K562 (cell line): Measurements from ENCODE around the gene MYOM1. TPM values are rescaled to one million over a fixed set of nuclear protein-coding genes. Genes with fewer than 3 reads are reported as not detected.

ENCODE experiments used
- ARID3A ChIP-seq: IDR thresholded peaks from 2 replicates; pipeline ENCODE4 v1.6.1; 2012; ENCODE audit warnings: low read depth, low read length, improper control_type of control experiment, borderline replicate concordance
- CEBPB ChIP-seq: fragments of 450-650 bp; IDR thresholded peaks from 2 replicates; pipeline ENCODE4 v1.6.1; 2016; ENCODE audit warnings: missing genetic modification characterization, missing compliant biosample characterization
- DPF2 ChIP-seq: fragments of 450-650 bp; IDR thresholded peaks from 2 replicates; pipeline ENCODE4 v1.6.1; 2016
- KDM5B ChIP-seq: fragments of 200-600 bp; sonication (generic); IDR thresholded peaks from 2 replicates; pipeline ENCODE4 v1.6.1; 2012; ENCODE audit warnings: low read depth, mild to moderate bottlenecking, moderate library complexity, low read length, control low read depth, inconsistent platforms; ENCODE audit not compliant: insufficient replicate concordance
- KLF1 ChIP-seq: fragments of 450-650 bp; IDR thresholded peaks from 2 replicates; pipeline ENCODE4 v1.6.1; 2016; ENCODE audit warnings: missing genetic modification characterization, missing compliant biosample characterization
- L3MBTL2 ChIP-seq: fragments of 450-650 bp; IDR thresholded peaks from 2 replicates; pipeline ENCODE4 v1.6.1; 2016; ENCODE audit warnings: mild to moderate bottlenecking, moderate library complexity
- MAFG ChIP-seq: fragments of 450-650 bp; conservative IDR thresholded peaks from 2 replicates; pipeline ENCODE4 v1.6.1; 2016; ENCODE audit warnings: missing genetic modification characterization, missing compliant biosample characterization
- NFYB ChIP-seq: IDR thresholded peaks from 2 replicates; pipeline ENCODE4 v1.6.1; 2011; ENCODE audit warnings: mild to moderate bottlenecking, moderate library complexity; ENCODE audit not compliant: insufficient read length; ENCODE audit errors: extremely low read depth
- PHTF2 ChIP-seq: fragments of 250-450 bp; sonication (Bioruptor Pico); IDR thresholded peaks from 2 replicates; pipeline ENCODE4 v1.5.0; 2021; ENCODE audit warnings: mild to moderate bottlenecking
- RB1 ChIP-seq: fragments of 450-650 bp; IDR thresholded peaks from 2 replicates; pipeline ENCODE4 v1.6.1; 2017; ENCODE audit warnings: low read depth, mild to moderate bottlenecking
- RFX7 ChIP-seq: fragments of 250-450 bp; sonication (Bioruptor Pico); IDR thresholded peaks from 2 replicates; pipeline ENCODE4 v1.5.1; 2021; ENCODE audit warnings: mild to moderate bottlenecking
- RNF2 ChIP-seq: sonication (generic); IDR thresholded peaks from 2 replicates; pipeline ENCODE4 v1.6.1; 2016
- SFPQ ChIP-seq: fragments of 200-400 bp; formaldehyde crosslinking; IDR thresholded peaks from 2 replicates; pipeline ENCODE4 v1.6.1; 2017; ENCODE audit warnings: mild to moderate bottlenecking, low read depth, low read length, moderate library complexity
- SMC3 ChIP-seq: conservative IDR thresholded peaks from 2 replicates; pipeline ENCODE4 v1.6.1; 2011; ENCODE audit warnings: low read depth, low read length, improper control_type of control experiment; ENCODE audit not compliant: insufficient read depth
- TCF15 ChIP-seq: fragments of 250-450 bp; sonication (Bioruptor Pico); IDR thresholded peaks from 2 replicates; pipeline ENCODE4 v1.8.0; 2022; ENCODE audit warnings: moderate library complexity, mild to moderate bottlenecking, inconsistent platforms
- TCFL5 ChIP-seq: fragments of 250-450 bp; sonication (Bioruptor Pico); conservative IDR thresholded peaks from 2 replicates; pipeline ENCODE4 v1.6.1; 2021; ENCODE audit warnings: mild to moderate bottlenecking, moderate library complexity, matching md5 sums
- THRB ChIP-seq: fragments of 450-650 bp; formaldehyde crosslinking; conservative IDR thresholded peaks from 2 replicates; pipeline ENCODE4 v1.4.0; 2022; ENCODE audit warnings: mild to moderate bottlenecking, missing genetic modification characterization
- UBTF ChIP-seq, 2 experiments: IDR thresholded peaks; 2 replicates each; pipeline ENCODE4 v1.6.1; 2012; ENCODE audit warnings: improper control_type of control experiment in 2 of 2, low read depth in 2 of 2, low read length in 2 of 2, borderline replicate concordance in 1 of 2
- ZNF23 ChIP-seq: fragments of 250-450 bp; sonication (Bioruptor Pico); IDR thresholded peaks from 2 replicates; pipeline ENCODE4 v1.4.0; 2020; ENCODE audit warnings: mild to moderate bottlenecking
- ZNF316 ChIP-seq: fragments of 450-650 bp; IDR thresholded peaks from 2 replicates; pipeline ENCODE4 v1.6.1; 2016
- ZNF584 ChIP-seq: fragments of 200-800 bp; sonication (Bioruptor generic); IDR thresholded peaks from 2 replicates; pipeline ENCODE4 v1.6.1; 2016; ENCODE audit warnings: low read depth, mild to moderate bottlenecking, missing genetic modification characterization, missing compliant biosample characterization
- ZNF766 ChIP-seq: fragments of 200-800 bp; sonication (Bioruptor generic); conservative IDR thresholded peaks from 2 replicates; pipeline ENCODE4 v1.6.1; 2016; ENCODE audit warnings: missing genetic modification characterization, missing compliant biosample characterization
- polyA plus RNA-seq, 8 experiments: library from polyadenylated mRNA; depleted of rRNA in 4 of 8; stranded (reverse) in 5 of 8; unstranded in 3 of 8; fragments of >200 nt; fragmentation: Nextera tagmentation in 2 of 8; fragmentation: Illumina TruSeq in 1 of 8; extraction: Ambion mirVana in 2 of 8; extraction: Trizol in 1 of 8; gene quantifications; 2 replicates each; pipeline versions ENCODE4 v1.2.1 to v1.2.3, GENCODE V29; 2011 to 2014; ENCODE audit warnings: inconsistent platforms in 1 of 8, missing spikeins in 1 of 8
- total RNA-seq, 7 experiments: library from RNA; depleted of rRNA in 6 of 7; stranded (reverse); fragments of >200 nt in 6 of 7; fragmentation: Illumina TruSeq in 2 of 7; extraction: Trizol in 2 of 7; gene quantifications; 2 replicates each; pipeline versions ENCODE4 v1.2.1 to v1.2.3, GENCODE V29; 2011 to 2021; ENCODE audit warnings: low replicate concordance in 1 of 7

The MYOM1 gene
- total and polyA plus RNA-seq, 9 of the 15 experiments (the other 6 are each of a cell fraction or from before 2014, with no cell fraction given), result 0.01 to 0.62 (median 0.25) TPM

- TF ChIP-seq SFPQ (no peak), KLF1 (tag) (no peak), PHTF2 (CRISPR knock-in tag) (no peak), THRB (CRISPR knock-in tag) (no peak), ZNF584 (no peak), UBTF (IDR thresholded peaks at IDR 0.05; ENCODE audit: borderline replicate concordance in 1 of 2, low read depth in 2 of 2, low read length in 2 of 2) (no peak), ZNF23 (CRISPR knock-in tag) (no peak), ZNF316 (peak; percentile 99), RNF2 (peak; percentile 43; the same call in 1 of the 2 replicates), DPF2 (peak; percentile 88), CEBPB (tag) (peak; percentile 97), ZNF766 (CRISPR knock-in tag) (0 out of 2 replicates have a peak, but pooled peaks have one; percentile 53), SMC3 (no peak), L3MBTL2 (peak; percentile 29; the same call in 1 of the 2 replicates), RFX7 (CRISPR knock-in tag) (no peak), TCFL5 (CRISPR knock-in tag) (no peak), RB1 (no peak), KDM5B (peak; percentile 43), TCF15 (CRISPR knock-in tag) (no peak), NFYB (no peak), MAFG (peak; percentile 97), ARID3A (no peak)
Observed at GRCh38 chr18:3037423-3037915, 182.3 kb downstream of the MYOM1 start (continued).
